ENCODE data around the gene RHEB. TPM values are rescaled to one million over a fixed set of nuclear protein-coding genes. Genes with fewer than 3 reads are reported as not detected.

RHEB gene
- total and polyA plus RNA-seq, 2 experiments from 2014 or later: 111 to 135 TPM

DNA sequence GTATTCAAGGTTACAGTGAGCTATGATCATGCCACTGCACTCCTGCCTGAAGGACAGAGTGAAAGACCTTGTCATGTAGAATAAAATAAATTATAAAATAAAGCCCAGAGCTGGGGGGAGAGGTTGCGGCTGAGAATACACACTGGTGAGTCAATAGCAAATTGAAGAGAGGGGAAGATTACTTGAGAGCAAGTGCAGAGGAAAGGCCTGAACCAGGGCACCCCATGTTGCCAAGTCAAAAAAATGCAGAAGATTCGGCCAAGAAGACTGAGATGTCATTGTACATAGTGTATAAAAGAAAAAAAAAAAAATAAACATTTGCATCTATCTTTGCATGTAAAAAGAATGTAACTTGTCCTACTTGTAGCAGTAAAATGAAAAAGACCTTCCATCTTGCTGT lies 32.5 kb downstream of the RHEB start:
- H2AFZ ChIP-seq: no peak overlapping the region
- no peaks in the 10 kb centered on the region for H3K36me3 ChIP-seq (replicated peaks; ENCODE audit: insufficient read depth, low read depth)
- no peaks in the 10 kb centered on the region for H3K9me2 ChIP-seq (replicated peaks; ENCODE audit: insufficient read depth)
- no peak overlapping the region for H3K4me2 ChIP-seq
- H3K4me1 ChIP-seq (ENCODE audit: insufficient read depth): no peaks in the 10 kb centered on the region
- WGBS (ENCODE audit: low lambda C conversion rate, missing lambda C conversion rate): 100% methylated on average over 2 of the region's 2 CpGs
- H3K9me3 ChIP-seq (ENCODE audit: low read depth): no peaks in the 10 kb centered on the region
- no peak overlapping the region for H3K4me3 ChIP-seq
- DNase-seq (ENCODE audit: low spot score): no peak
- peaks cover 87% of the 10 kb centered on the region for H3K79me2 ChIP-seq
- H3K27ac ChIP-seq: no peak overlapping the region
- no peak for TF ChIP-seq EZH2 (IDR thresholded peaks at IDR 0.05; ENCODE audit: borderline replicate concordance)
- TF ChIP-seq, protein P1, sequence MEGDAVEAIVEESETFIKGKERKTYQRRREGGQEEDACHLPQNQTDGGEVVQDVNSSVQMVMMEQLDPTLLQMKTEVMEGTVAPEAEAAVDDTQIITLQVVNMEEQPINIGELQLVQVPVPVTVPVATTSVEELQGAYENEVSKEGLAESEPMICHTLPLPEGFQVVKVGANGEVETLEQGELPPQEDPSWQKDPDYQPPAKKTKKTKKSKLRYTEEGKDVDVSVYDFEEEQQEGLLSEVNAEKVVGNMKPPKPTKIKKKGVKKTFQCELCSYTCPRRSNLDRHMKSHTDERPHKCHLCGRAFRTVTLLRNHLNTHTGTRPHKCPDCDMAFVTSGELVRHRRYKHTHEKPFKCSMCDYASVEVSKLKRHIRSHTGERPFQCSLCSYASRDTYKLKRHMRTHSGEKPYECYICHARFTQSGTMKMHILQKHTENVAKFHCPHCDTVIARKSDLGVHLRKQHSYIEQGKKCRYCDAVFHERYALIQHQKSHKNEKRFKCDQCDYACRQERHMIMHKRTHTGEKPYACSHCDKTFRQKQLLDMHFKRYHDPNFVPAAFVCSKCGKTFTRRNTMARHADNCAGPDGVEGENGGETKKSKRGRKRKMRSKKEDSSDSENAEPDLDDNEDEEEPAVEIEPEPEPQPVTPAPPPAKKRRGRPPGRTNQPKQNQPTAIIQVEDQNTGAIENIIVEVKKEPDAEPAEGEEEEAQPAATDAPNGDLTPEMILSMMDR (IDR thresholded peaks at IDR 0.05; ENCODE audit: poor library complexity): no peak
- no peak for TF ChIP-seq EZH2phosphoT487 (IDR thresholded peaks at IDR 0.05; ENCODE audit: low read depth, severe bottlenecking, unreplicated experiment)
- H3K27me3 ChIP-seq: no peaks in the 10 kb centered on the region
- peaks cover 14% of the 10 kb centered on the region for H4K20me1 ChIP-seq (ENCODE audit: insufficient read depth, poor library complexity, severe bottlenecking)

DNA sequence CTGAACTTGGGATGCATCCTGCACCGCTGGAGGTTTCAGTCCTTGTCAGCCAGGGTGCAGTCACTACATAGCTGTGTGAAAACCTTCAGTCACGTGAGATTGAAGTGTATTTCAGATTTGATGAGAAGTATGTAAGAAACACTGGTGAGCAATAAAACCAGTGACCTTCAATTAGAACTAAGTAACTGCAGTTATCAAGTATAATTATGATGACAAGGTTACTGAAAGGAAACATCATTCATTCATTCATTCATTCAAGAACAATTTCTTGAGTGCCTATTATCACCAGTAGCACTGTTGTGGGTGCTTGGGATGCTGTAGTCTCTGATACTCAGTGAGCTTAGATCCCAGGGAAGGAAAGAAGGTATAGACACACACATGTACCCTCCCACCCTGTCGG lies 33.6 kb downstream of the RHEB start:
- no peaks in the 10 kb centered on the region for H3K9me2 ChIP-seq (replicated peaks; ENCODE audit: insufficient read depth)
- WGBS (ENCODE audit: low lambda C conversion rate, missing lambda C conversion rate): 97% methylated on average over 3 of the region's 3 CpGs
- H3K4me3 ChIP-seq: no peak overlapping the region
- peaks cover 85% of the 10 kb centered on the region for H3K79me2 ChIP-seq
- H3K27ac ChIP-seq: no peak overlapping the region
- no peaks in the 10 kb centered on the region for H3K36me3 ChIP-seq (replicated peaks; ENCODE audit: insufficient read depth, low read depth)
- peaks cover 4% of the 10 kb centered on the region for H4K20me1 ChIP-seq (ENCODE audit: insufficient read depth, poor library complexity, severe bottlenecking)
- no peaks in the 10 kb centered on the region for H3K4me1 ChIP-seq (ENCODE audit: insufficient read depth)
- DNase-seq (ENCODE audit: low spot score): no peak
- no peak overlapping the region for H3K4me2 ChIP-seq
- H2AFZ ChIP-seq: no peak overlapping the region
- no peaks in the 10 kb centered on the region for H3K9me3 ChIP-seq (ENCODE audit: low read depth)
- TF ChIP-seq EZH2 (IDR thresholded peaks at IDR 0.05; ENCODE audit: borderline replicate concordance) (no peak), EZH2phosphoT487 (IDR thresholded peaks at IDR 0.05; ENCODE audit: low read depth, severe bottlenecking, unreplicated experiment) (no peak)
- TF ChIP-seq, protein P1 (IDR thresholded peaks at IDR 0.05; ENCODE audit: poor library complexity): no peak
- no peaks in the 10 kb centered on the region for H3K27me3 ChIP-seq

DNA sequence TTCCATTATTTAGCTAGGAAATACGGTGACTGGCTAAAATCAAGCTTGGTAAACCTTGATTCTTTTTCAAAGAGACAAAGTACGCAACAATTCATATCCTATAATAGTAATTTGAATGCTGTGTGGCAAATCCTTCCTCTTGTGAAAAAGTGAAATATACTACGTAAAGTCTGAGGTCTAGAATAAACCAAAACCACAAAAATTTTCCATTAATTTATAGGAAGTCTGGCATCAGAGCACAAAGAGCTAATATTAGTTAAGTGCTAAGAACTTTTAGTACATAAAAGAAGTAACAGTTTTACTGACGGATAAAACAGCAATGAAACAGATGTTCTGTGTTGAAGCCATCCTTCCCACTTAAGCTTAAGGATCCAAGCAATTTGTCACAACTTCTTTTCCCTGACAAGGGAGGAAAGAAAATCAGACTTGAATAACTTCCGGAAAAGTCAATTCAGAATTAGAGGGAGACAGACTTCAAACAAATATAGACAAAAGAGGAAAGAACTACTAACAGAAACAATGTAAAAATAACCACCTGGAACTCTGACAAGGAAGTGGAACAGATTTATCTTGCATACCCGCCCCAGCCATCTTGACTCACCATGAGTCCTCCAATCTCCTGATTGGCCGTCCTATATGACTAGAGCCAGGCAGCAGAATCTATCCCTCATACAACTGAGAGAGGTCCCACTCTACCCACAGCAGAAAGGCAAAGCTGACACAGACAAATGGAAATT lies 34.6 kb downstream of the RHEB start:
- Histone ChIP-seq H4K20me1 (ENCODE audit: insufficient read depth, poor library complexity, severe bottlenecking) (peaks cover 4% of the 10 kb centered on the region), H3K79me2 (peaks cover 85% of the 10 kb centered on the region), H3K27me3 (no peaks in the 10 kb centered on the region), H3K36me3 (replicated peaks; ENCODE audit: insufficient read depth, low read depth) (no peaks in the 10 kb centered on the region), H3K9me3 (ENCODE audit: low read depth) (no peaks in the 10 kb centered on the region), H3K9me2 (replicated peaks; ENCODE audit: insufficient read depth) (no peaks in the 10 kb centered on the region), H3K4me3 (no peak overlapping the region), H3K4me2 (no peak overlapping the region), H3K4me1 (ENCODE audit: insufficient read depth) (no peaks in the 10 kb centered on the region), H2AFZ (no peak overlapping the region), H3K27ac (no peak overlapping the region)
- DNase-seq (ENCODE audit: low spot score): no peak
- TF ChIP-seq EZH2 (IDR thresholded peaks at IDR 0.05; ENCODE audit: borderline replicate concordance): no peak
- TF ChIP-seq, protein P1 (IDR thresholded peaks at IDR 0.05; ENCODE audit: poor library complexity): no peak
- TF ChIP-seq EZH2phosphoT487 (IDR thresholded peaks at IDR 0.05; ENCODE audit: low read depth, severe bottlenecking, unreplicated experiment): no peak
- WGBS (ENCODE audit: low lambda C conversion rate, missing lambda C conversion rate): 81% methylated on average over 7 of the region's 7 CpGs

Measured in hepatocyte (in vitro differentiated cells).